CD4-positive, alpha-beta T cell treated with Interleukin-4 for 1 hour (primary cell): ENCODE results near the gene DOCK2.

Experiments used
- DNase-seq, 2 donors: peaks; one replicate each; pipeline ENCODE4 v3.0.0-alpha.2; 2020 to 2022

DOCK2 gene

DNA sequence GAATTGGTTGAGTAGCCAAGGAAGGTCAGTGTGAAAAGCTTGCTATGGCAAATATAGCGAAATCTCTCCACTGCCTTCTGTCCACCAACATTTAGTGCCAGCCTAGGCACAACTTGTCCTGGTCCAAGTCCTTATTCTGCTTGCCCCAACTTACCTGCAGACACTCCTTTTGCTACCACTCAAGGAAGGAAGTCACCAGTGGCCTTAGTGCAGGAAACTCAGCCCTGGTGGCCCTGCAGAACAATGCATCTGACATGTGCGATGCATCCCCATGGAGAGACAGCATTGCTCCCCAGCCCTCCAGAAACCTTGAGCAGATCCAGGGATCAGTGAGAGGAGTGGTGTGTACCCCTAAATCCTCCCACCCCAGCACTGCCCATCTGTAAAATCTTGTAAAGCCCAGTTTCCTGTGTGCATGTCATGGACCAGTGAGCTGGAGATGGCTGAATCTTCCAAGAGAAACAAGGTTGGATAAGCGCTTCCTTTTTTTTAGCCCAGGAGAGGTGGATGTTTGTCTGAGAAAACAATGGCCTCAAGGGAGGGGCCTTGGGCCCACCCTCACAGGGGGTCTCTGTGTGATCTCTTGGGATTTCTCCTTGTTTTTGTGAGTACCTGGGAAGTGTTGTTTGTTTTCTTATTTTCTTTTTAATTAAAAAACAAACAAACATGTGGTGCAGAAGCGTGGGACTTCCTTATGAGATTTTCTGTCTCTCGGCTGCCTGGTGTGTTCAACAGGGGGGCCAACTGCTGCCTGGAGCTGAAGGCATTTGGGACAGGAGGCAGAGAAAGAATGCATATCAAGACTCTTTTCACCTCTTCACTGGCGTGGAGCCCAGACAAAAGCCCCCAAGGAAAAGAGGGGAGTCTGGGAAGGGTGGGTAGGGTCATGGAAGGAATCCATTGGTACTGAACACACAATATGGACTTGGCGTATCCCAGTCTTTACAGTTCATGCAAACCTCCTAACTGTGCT is 472.3 kb downstream of the DOCK2 start:
- no peak for DNase-seq

- no peak for DNase-seq
Measured at GRCh38 chr5:170110403-170111087, 473.5 kb downstream of the DOCK2 start.

- DNase-seq = no peak
Measured at GRCh38 chr5:170111088-170111785, 474.2 kb downstream of the DOCK2 start.

GRCh38 chr5:170112876-170113521 is 475.9 kb downstream of the DOCK2 start:
- DNase-seq = no peak

- DNase-seq = no peak
Measured at GRCh38 chr5:170113522-170113900, 476.4 kb downstream of the DOCK2 start.

- no peak for DNase-seq
Measured at GRCh38 chr5:170114271-170114670, 477.2 kb downstream of the DOCK2 start.

GRCh38 chr5:170115925-170116324 is 478.9 kb downstream of the DOCK2 start:
- DNase-seq = no peak

- DNase-seq = no peak
Measured at GRCh38 chr5:170117736-170118135, 480.7 kb downstream of the DOCK2 start.

DNA sequence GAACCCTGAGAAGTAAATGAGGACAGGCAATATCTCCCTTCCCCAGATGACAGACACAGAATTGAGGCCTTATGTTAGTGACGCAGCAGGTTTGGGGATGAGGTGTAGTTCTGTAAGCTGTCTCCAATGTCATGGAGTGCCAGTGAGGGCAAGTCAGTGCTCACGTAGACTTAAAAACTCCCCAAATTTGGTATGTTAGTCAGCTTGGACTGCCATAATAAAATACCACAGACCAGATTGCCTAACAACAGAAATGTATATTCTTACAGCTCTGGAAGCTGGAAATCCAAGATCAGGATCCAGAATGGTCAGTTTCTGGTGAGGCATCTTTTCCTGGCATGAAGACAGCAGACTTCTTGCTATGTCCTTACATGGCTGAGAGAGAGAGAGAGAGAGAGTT is 483.5 kb downstream of the DOCK2 start:
- no peak for DNase-seq

GRCh38 chr5:170121321-170121720 is 484.2 kb downstream of the DOCK2 start:
- no peak for DNase-seq

DNA sequence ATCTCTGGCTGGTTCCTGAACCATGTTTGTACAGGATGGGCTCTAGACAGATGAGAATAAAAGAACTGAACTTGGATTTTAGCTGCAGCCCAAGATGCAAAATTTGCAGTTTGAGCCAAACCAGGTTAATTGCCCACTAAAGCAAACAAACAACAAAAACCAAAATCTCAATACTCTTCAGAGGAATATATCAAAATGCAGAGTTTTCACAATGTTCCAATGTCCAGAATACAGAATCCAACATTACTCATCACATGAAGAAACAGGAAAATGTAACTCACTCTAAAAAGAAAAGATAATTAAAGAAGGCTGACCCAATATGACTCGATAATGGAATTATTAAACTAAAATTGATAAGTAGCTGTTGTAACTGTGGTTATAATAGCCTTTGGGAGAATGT is 489.0 kb downstream of the DOCK2 start:
- no peak for DNase-seq

DNA sequence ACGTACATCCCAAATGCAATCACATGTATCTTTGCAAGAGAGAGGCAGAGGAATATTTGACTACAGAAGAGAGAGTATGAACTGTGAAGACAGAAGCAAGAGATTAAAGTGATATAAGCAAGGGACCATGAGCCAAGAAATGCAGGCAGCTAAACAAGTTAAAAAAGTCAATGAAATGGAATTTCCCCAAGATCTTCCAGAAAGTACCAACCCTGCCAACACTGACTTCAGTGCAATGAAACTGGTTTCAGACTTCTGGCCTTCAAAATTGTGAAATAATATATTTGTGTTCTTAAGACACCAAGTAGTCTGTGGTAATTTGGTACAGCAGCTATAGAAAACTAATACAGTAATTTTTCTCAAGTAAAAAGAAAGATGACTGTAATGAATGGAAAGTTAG is 489.6 kb downstream of the DOCK2 start:
- no peak for DNase-seq

GRCh38 chr5:170131235-170131634 is 494.2 kb downstream of the DOCK2 start:
- DNase-seq = no peak

- no peak for DNase-seq
Measured at GRCh38 chr5:170132269-170132975, 495.3 kb downstream of the DOCK2 start.
